AG09319 (cell line): ENCODE measurements around the gene PISD.

Experiments used
- DNase-seq: peaks from one replicate; pipeline ENCODE4 v3.0.0-alpha.2; 2010; ENCODE audit warnings: low read depth; ENCODE audit errors: extremely low read depth
- CTCF ChIP-seq: IDR thresholded peaks from 2 replicates; pipeline ENCODE4 v1.5.1; 2011; ENCODE audit warnings: low read depth, mild to moderate bottlenecking, inconsistent platforms, low read length, moderate library complexity

Gene PISD

GRCh38 chr22:31647523-31648320 lies 14.3 kb downstream of the PISD start:
- TF ChIP-seq CTCF, result no peak

GRCh38 chr22:31647066-31647465 lies 14.9 kb downstream of the PISD start:
- no peak for DNase-seq

More at GRCh38 chr22:31647523-31648320, 14.3 kb downstream of the PISD start:
- peak; percentile 62 for DNase-seq

GRCh38 chr22:31646186-31647019 lies 15.6 kb downstream of the PISD start:
- peak; percentile 74 for DNase-seq
- TF ChIP-seq CTCF, result no peak

More at GRCh38 chr22:31647066-31647465, 14.9 kb downstream of the PISD start:
- no peak for TF ChIP-seq CTCF

GRCh38 chr22:31639436-31640039 lies 22.5 kb downstream of the PISD start:
- no peak for TF ChIP-seq CTCF
- no peak for DNase-seq

GRCh38 chr22:31637891-31638618 lies 24.0 kb downstream of the PISD start:
- no peak for TF ChIP-seq CTCF

GRCh38 chr22:31637447-31637890 lies 24.5 kb downstream of the PISD start:
- no peak for DNase-seq
- no peak for TF ChIP-seq CTCF

More at GRCh38 chr22:31637891-31638618, 24.0 kb downstream of the PISD start:
- DNase-seq, result no peak
